22Rv1 (cell line): ENCODE data around the gene ZNF765.
"Not testable (repeated sequence)": the region's sequence is repeated elsewhere in the genome, so short reads cannot be mapped to it uniquely, and the experiment has no call there.

Experiments
- CTCF ChIP-seq: fragments of 450-650 bp; IDR thresholded peaks from 2 replicates; pipeline ENCODE4 v1.5.1; 2017; ENCODE audit warnings: mild to moderate bottlenecking
- ZFX ChIP-seq: fragments of 450-650 bp; IDR thresholded peaks from 2 replicates; pipeline ENCODE4 v1.6.1; 2017; ENCODE audit warnings: antibody characterized with exemption, borderline replicate concordance

DNA sequence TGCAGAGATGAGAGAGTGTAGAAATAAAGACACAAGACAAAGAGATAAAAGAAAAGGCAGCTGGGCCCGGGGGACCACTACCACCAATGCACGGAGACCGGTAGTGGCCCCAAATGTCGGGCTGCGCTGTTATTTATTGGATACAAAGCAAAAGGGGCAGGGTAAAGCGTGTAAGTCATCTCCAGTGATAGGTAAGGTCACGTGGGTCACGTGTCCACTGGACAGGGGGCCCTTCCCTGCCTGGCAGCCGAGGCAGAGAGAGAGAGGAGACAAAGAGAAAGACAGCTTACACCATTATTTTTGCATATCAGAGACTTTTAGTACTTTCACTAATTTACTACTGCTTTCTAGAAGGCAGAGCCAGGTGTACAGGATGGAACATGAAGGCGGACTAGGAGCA, 34.9 kb upstream of the ZNF765 start:
- TF ChIP-seq CTCF, ZFX: not testable (repeated sequence)
